HG02885 (cell line): ENCODE data around the gene IFNG.
"Not testable (repeated sequence)": the region's sequence is repeated elsewhere in the genome, so short reads cannot be mapped to it uniquely, and the experiment has no call there.

Experiments
- ATAC-seq: cut with Tn5 transposase; IDR thresholded peaks from one replicate; pipeline ENCODE4 v1.9.1; 2021; ENCODE audit warnings: mild to moderate bottlenecking; ENCODE audit not compliant: unreplicated experiment, poor library complexity

The IFNG gene

GRCh38 chr12:68159681-68160304 lies at the start of gene IFNG:
IFNG (minus strand) TSS chr12:68159740; CDS start chr12:68159615, 125 bp downstream.
- peak; percentile 49 for ATAC-seq

DNA sequence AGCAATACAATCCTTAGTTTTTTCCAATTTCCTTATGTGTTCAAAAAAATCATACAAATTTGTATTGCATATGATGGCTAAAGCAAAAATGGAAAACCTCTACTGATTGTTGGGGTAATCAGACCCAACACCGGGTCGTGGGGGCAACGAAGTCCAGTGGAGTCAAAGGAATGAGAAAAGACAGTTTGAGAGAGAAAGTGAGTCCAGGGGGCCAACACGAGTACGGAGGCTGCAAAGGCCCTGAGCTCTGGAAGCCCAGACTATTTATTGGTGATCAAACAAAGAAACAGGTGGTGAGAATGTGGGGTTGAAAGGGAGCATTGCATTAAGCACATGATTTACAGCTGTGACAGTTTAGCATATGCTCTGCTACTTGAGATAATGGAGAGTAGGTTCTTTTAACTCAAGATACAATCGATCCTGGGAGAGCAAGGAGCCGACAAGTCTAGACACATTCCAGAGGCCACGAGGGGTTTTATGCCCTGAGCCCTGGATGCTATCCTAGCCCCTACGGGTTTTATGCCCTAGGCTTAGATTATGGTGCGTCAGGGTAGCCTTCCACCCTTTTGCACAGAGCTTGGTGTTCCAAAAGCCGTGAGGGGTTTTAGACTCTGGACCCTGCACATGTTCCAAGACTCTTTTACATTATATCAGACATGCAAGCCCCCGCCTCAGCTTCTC lies 49.6 kb upstream of the IFNG start:
- not testable (repeated sequence) for ATAC-seq

GRCh38 chr12:68207276-68207675 lies 47.7 kb upstream of the IFNG start:
- no peak for ATAC-seq

- ATAC-seq: no peak
These were observed 46.9 kb upstream of the IFNG start for GRCh38 chr12:68206446-68206845.

- no peak for ATAC-seq
These were observed 43.9 kb upstream of the IFNG start for GRCh38 chr12:68203460-68203875.

- no peak for ATAC-seq
These were observed 41.3 kb upstream of the IFNG start for GRCh38 chr12:68200854-68201253.

DNA sequence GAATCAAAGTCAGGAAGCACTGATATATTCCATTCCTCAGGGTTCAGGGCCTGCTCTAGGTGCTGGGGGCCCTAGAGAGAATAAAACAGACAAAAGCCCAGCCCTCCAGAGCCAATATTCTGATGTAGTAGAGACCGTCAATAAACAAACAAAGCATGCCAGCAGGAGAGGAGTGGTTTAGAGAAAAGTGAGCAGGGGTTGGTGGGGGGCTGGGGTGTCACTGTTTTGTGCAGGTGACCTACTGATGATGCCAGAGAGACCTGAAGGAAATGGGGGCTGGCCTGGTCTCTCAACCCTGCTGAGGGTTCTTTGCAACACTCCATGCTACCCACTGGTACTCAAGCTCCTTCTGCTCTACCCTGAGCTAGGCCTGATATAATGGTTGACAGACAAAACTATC lies 39.6 kb upstream of the IFNG start:
- ATAC-seq: no peak

DNA sequence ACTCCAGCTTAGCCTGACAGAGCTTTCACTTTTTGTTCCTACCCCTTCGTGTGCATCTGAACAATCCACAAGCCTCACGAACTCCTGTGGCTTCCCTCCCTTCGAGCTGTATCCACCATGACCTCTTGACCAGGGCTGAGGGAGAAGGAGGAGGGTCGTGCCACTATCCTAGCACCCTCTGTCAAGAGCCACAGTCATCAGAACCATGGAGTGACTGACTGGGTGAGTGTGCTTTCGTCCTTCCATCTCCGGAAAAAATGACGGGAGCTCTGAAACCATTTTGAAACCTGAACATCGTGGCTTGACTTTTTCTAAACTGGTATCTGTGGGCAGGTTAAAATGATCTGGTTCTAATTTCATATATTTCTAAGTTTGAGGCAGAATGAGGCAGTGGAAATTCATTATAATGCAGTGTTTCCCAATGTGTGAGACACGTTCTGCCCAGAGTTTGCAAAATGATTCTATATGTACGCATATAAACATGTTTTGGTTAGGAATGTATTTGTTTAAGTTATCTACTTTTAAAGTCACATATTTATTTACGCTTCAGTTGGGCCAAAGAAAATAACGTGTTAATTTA lies 39.1 kb upstream of the IFNG start:
- no peak for ATAC-seq

GRCh38 chr12:68190301-68190700 lies 30.8 kb upstream of the IFNG start:
- ATAC-seq: no peak

- no peak for ATAC-seq
These were observed 30.3 kb upstream of the IFNG start for GRCh38 chr12:68189821-68190242.

DNA sequence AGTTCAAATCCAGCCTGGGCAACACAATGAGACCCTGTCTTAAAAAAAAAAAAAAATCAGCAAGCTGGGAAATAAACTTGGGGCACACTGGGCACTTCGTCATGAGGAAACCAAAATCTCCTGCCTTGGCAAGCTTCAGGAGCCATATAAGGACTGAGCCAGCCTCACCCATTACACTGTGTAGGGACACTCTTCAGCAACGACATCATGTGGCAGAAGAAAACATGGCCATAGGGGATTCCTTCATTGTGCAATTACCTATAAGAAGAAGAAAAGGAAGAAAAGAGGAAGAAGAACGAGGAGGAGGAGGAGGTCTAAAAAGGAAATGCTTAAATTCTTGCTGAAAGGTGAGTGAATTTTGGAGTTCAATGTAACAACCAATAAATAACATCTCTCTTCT lies 26.1 kb upstream of the IFNG start:
- ATAC-seq: no peak

- peak; percentile 61 for ATAC-seq
These were observed 21.5 kb upstream of the IFNG start for GRCh38 chr12:68180792-68181744.

GRCh38 chr12:68178774-68179439 lies 19.4 kb upstream of the IFNG start:
- ATAC-seq: no peak

DNA sequence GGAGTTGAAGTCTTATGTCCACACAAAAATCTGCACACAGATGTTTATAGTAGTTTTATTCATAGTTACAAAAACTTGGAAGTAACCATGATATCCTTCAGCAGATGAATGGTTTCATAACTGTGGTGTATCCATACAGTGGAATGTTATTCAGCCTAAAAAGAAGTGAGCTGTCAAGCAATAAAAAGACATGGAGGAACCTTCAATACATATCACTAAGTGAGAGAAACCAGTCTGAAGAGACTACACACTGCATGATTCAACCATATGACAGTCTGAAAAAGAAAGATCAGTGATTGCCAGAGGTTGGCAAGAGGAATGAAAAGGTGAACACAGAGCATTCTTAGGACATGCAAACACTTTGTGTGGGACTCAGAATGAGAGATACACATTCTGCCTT lies 18.6 kb upstream of the IFNG start:
- no peak for ATAC-seq

DNA sequence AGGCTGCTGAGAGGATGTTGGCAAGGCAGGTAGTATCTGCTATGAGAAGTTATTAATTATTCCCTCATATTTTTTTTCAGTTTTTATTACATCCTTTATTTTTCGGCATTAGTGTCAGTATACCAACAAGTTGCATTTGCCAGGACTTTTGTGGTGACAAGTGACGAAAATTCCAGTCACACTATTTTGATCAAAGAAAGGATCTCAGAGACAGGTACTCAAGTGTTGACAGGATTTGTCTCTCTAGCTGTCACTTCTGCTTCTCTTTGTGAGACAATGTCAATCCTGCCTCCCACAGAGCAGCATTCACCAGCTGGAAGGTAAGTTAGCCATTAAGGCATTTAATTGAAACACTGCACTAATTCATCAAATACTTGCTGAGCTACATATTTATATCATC lies 18.0 kb upstream of the IFNG start:
- ATAC-seq: no peak

- no peak for ATAC-seq
These were observed 16.7 kb upstream of the IFNG start for GRCh38 chr12:68176257-68176656.

GRCh38 chr12:68175557-68176061 lies 16.1 kb upstream of the IFNG start:
- peak; percentile 91 for ATAC-seq

GRCh38 chr12:68174761-68175160 lies 15.2 kb upstream of the IFNG start:
- not testable (repeated sequence) for ATAC-seq

- no peak for ATAC-seq
These were observed 14.3 kb upstream of the IFNG start for GRCh38 chr12:68173792-68174191.

DNA sequence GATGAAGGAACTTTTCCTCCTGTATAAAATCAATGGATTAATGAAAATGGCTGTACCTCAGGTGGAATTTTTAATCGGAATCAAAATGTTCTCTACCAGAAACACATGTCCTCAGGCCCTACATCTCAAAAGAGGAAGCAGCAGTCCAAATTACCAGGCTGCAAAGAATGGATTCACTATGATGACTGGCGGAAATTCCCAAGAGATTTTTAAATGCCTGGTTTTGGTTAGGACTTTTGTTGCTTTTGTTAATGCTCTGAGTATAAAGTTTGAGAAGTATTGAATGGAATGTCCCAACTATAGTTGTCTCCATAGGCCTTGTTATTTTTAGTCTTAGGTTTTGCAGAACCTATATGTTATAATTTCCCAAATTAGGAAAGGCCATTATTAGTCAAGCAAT lies 11.2 kb upstream of the IFNG start:
- ATAC-seq: no peak
